GM12875 (cell line): ENCODE results near the gene HAUS5.

Experiments used
- H3K4me3 ChIP-seq: one replicate; pipeline ENCODE4 v1.5.1; 2011; ENCODE audit warnings: low read depth, low read length, control low read depth
- TF ChIP-seq, protein P1 (sequence below): IDR thresholded peaks from 2 replicates; pipeline ENCODE4 v1.5.1; 2011; ENCODE audit warnings: low read depth, mild to moderate bottlenecking, control low read depth, inconsistent platforms, low read length, moderate library complexity, borderline replicate concordance; ENCODE audit not compliant: insufficient read depth

The HAUS5 gene

DNA sequence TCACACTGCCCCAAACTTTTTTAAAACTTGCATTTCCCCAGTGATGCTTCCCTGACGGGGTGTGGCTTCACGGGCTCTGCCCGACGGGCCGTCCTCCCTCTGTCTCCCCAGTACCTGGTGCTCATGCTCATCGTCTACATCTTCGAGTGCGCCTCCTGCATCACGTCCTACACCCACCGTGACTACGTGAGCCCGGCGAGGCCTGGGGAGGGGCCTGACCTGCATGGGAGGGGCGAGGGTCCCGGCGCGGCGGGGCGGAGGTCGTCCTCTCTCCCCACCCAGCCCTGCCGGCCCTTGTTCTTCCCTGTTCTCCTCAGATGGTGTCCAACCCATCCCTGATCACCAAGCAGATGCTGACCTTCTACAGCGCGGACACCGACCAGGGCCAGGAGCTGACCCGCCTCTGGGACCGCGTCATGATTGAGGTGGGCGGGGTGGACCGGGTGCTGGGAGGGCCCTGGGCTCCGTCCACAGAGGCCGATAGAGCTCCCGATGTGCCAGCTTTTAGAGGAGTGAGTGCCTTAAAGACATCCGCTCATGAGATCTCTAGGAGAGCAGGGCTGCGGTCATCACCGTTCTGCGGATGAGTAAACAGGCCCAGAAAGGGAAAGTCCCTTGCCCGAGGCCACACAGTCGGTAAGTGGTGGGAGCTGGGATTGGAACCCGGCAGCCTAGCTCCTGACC is 60.7 kb downstream of the HAUS5 start:
- TF ChIP-seq, protein P1, sequence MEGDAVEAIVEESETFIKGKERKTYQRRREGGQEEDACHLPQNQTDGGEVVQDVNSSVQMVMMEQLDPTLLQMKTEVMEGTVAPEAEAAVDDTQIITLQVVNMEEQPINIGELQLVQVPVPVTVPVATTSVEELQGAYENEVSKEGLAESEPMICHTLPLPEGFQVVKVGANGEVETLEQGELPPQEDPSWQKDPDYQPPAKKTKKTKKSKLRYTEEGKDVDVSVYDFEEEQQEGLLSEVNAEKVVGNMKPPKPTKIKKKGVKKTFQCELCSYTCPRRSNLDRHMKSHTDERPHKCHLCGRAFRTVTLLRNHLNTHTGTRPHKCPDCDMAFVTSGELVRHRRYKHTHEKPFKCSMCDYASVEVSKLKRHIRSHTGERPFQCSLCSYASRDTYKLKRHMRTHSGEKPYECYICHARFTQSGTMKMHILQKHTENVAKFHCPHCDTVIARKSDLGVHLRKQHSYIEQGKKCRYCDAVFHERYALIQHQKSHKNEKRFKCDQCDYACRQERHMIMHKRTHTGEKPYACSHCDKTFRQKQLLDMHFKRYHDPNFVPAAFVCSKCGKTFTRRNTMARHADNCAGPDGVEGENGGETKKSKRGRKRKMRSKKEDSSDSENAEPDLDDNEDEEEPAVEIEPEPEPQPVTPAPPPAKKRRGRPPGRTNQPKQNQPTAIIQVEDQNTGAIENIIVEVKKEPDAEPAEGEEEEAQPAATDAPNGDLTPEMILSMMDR, result no peak
- peak overlapping the region; percentile 18 for H3K4me3 ChIP-seq
